Endodermal cell (in vitro differentiated cells): ENCODE data around the gene TCFL5. TPM values are rescaled to one million over a fixed set of nuclear protein-coding genes. Genes with fewer than 3 reads are reported as not detected.

ENCODE experiments used
- DNase-seq: peaks from one replicate; pipeline ENCODE4 v3.0.0-alpha.2; 2017
- H3K27ac ChIP-seq: 2 replicates; pipeline ENCODE4 v1.5.1; 2013; ENCODE audit warnings: mild to moderate bottlenecking, low read depth, low read length, moderate library complexity
- H3K27me3 ChIP-seq: 2 replicates; pipeline ENCODE4 v1.6.1; 2013; ENCODE audit warnings: mild to moderate bottlenecking, low read length, moderate library complexity; ENCODE audit not compliant: insufficient read depth, control insufficient read depth, poor library complexity, severe bottlenecking
- H3K36me3 ChIP-seq: 2 replicates; pipeline ENCODE4 v1.7.0; 2013; ENCODE audit warnings: mild to moderate bottlenecking, low read length, moderate library complexity; ENCODE audit not compliant: control insufficient read depth, insufficient read depth
- H3K4me1 ChIP-seq: one replicate; pipeline ENCODE4 v1.7.0; 2013; ENCODE audit warnings: low read length; ENCODE audit not compliant: control insufficient read depth, insufficient read depth
- H3K4me3 ChIP-seq: 2 replicates; pipeline ENCODE4 v1.5.1; 2013; ENCODE audit warnings: mild to moderate bottlenecking, low read length, moderate library complexity
- H3K9ac ChIP-seq: 2 replicates; pipeline ENCODE4 v1.6.1; 2013; ENCODE audit warnings: mild to moderate bottlenecking, low read length, moderate library complexity; ENCODE audit not compliant: poor library complexity, severe bottlenecking; ENCODE audit errors: extremely low read depth
- H3K9me3 ChIP-seq: 2 replicates; pipeline ENCODE4 v1.6.1; 2013; ENCODE audit warnings: mild to moderate bottlenecking, low read length, moderate library complexity; ENCODE audit not compliant: control insufficient read depth
- H3K27ac Mint-ChIP-seq: 2 replicates; pipeline ENCODE4 v1.8.0; 2020; ENCODE audit warnings: mixed read lengths
- H3K27me3 Mint-ChIP-seq: 2 replicates; pipeline ENCODE4 v1.8.0; 2021; ENCODE audit warnings: mild to moderate bottlenecking, mixed read lengths; ENCODE audit not compliant: insufficient read depth
- H3K36me3 Mint-ChIP-seq: 2 replicates; pipeline ENCODE4 v1.8.0; 2020; ENCODE audit warnings: low read depth, mixed read lengths
- H3K4me1 Mint-ChIP-seq: 2 replicates; pipeline ENCODE4 v1.8.0; 2020; ENCODE audit warnings: mixed read lengths
- H3K4me3 Mint-ChIP-seq: 2 replicates; pipeline ENCODE4 v1.8.0; 2020; ENCODE audit warnings: mild to moderate bottlenecking, moderate library complexity, mixed read lengths
- H3K9me3 Mint-ChIP-seq: 2 replicates; pipeline ENCODE4 v1.8.0; 2020; ENCODE audit warnings: mild to moderate bottlenecking, mixed read lengths
- CTCF ChIP-seq: fragments of 200-600 bp; sonication (generic); conservative IDR thresholded peaks from 2 replicates; pipeline ENCODE4 v1.5.0; 2021; ENCODE audit warnings: antibody characterized with exemption, mild to moderate bottlenecking
- WGBS, 2 experiments: methylation state at CpG; one replicate each; pipeline versions ENCODE4 v1.1.5 to v1.1.7; 2013; ENCODE audit warnings: missing lambda C conversion rate in 2 of 2, mixed read lengths in 1 of 2; ENCODE audit not compliant: insufficient coverage in 1 of 2, insufficient read length in 1 of 2; 5-methylcytosine and 5-hydroxymethylcytosine counted together
- total RNA-seq, 2 donors: library from RNA; stranded (reverse); fragmentation: NEBNext Ultra II Directional in 1 of 2; extraction: Animal tissue kit (Norgen Biotek cat#: 25700) in 1 of 2; gene quantifications; 2 replicates in 1 of 2; 3 replicates in 1 of 2; pipeline ENCODE4 v1.2.1, GENCODE V29; 2021

Gene TCFL5
- total RNA-seq, 2 donors from 2014 or later = 15.8 to 17.4 TPM

- H3K4me3 ChIP-seq = peak overlapping the region; percentile 79
Observed at GRCh38 chr20:62815066-62815991, 46.3 kb downstream of the TCFL5 start.

GRCh38 chr20:62814709-62815065, 46.9 kb downstream of the TCFL5 start:
- no peak overlapping the region for H3K4me3 ChIP-seq
- H3K9me3 ChIP-seq = no peaks in the 10 kb centered on the region
- 81 to 91% methylated on average over 10 to 12 of the region's 12 CpGs for WGBS, 2 experiments
- Mint-ChIP-seq H3K36me3 (peaks cover 4% of the 10 kb centered on the region), H3K4me3 (no peak overlapping the region), H3K27me3 (peaks cover 15% of the 10 kb centered on the region), H3K4me1 (peaks cover 14% of the 10 kb centered on the region), H3K9me3 (no peaks in the 10 kb centered on the region), H3K27ac (no peak overlapping the region)
- peaks cover 15% of the 10 kb centered on the region for H3K36me3 ChIP-seq
- no peak overlapping the region for H3K9ac ChIP-seq
- no peak for DNase-seq
- no peaks in the 10 kb centered on the region for H3K27me3 ChIP-seq
- no peak overlapping the region for H3K27ac ChIP-seq
- H3K4me1 ChIP-seq = no peaks in the 10 kb centered on the region
- TF ChIP-seq CTCF = no peak

More at GRCh38 chr20:62815066-62815991, 46.3 kb downstream of the TCFL5 start:
- DNase-seq = peak; percentile 91
- Histone ChIP-seq H3K4me1 (no peaks in the 10 kb centered on the region), H3K36me3 (peaks cover 9% of the 10 kb centered on the region), H3K27ac (no peak overlapping the region), H3K27me3 (no peaks in the 10 kb centered on the region), H3K9ac (peak overlapping the region; percentile 80), H3K9me3 (no peaks in the 10 kb centered on the region)
- no peak for TF ChIP-seq CTCF
- peak overlapping the region; percentile 54 for H3K4me3 Mint-ChIP-seq
- 17 to 26% methylated on average over 12 to 24 of the region's 24 CpGs for WGBS, 2 experiments
- H3K36me3 Mint-ChIP-seq = peaks cover 4% of the 10 kb centered on the region
- peaks cover 14% of the 10 kb centered on the region for H3K4me1 Mint-ChIP-seq
- peaks cover 15% of the 10 kb centered on the region for H3K27me3 Mint-ChIP-seq
- peak overlapping the region; percentile 92 for H3K27ac Mint-ChIP-seq
- no peaks in the 10 kb centered on the region for H3K9me3 Mint-ChIP-seq

- H3K4me1 Mint-ChIP-seq = peaks cover 14% of the 10 kb centered on the region
- no peak overlapping the region for H3K27ac Mint-ChIP-seq
- peaks cover 15% of the 10 kb centered on the region for H3K27me3 Mint-ChIP-seq
- no peak overlapping the region for H3K9ac ChIP-seq
- H3K27me3 ChIP-seq = no peaks in the 10 kb centered on the region
- no peak overlapping the region for H3K4me3 Mint-ChIP-seq
- peaks cover 4% of the 10 kb centered on the region for H3K36me3 Mint-ChIP-seq
- no peak overlapping the region for H3K27ac ChIP-seq
- H3K4me3 ChIP-seq = no peak overlapping the region
- no peaks in the 10 kb centered on the region for H3K4me1 ChIP-seq
- H3K9me3 Mint-ChIP-seq = no peaks in the 10 kb centered on the region
- peaks cover 20% of the 10 kb centered on the region for H3K36me3 ChIP-seq
- no peak for DNase-seq
- no peak for TF ChIP-seq CTCF
- no peaks in the 10 kb centered on the region for H3K9me3 ChIP-seq
- 94 to 95% methylated on average over 11 to 13 of the region's 13 CpGs for WGBS, 2 experiments
Observed at GRCh38 chr20:62814060-62814708, 47.4 kb downstream of the TCFL5 start.
